ENCODE measurements around the gene USP3. TPM values are rescaled to one million over a fixed set of nuclear protein-coding genes. Genes with fewer than 3 reads are reported as not detected.

Gene USP3
- total and polyA plus RNA-seq, 2 of the 4 experiments (the other 2 are of a cell fraction) = 17.3 to 52.3 TPM

GRCh38 chr15:63606308-63606707 lies 101.9 kb downstream of the USP3 start:
- no peak overlapping the region for H3K4me3 ChIP-seq (ENCODE audit: insufficient read depth, low read depth, low read length)
- dilution Hi-C loops (cut with HindIII; ENCODE audit: low sequenced_read_pairs, unreplicated experiment) = no loop called here
- H2AK9ac ChIP-seq (replicated peaks; ENCODE audit: low read depth, low read length, poor library complexity) = no peak overlapping the region
- no peak overlapping the region for H2BK20ac ChIP-seq (ENCODE audit: low read depth, low read length)
- H4K5ac ChIP-seq (ENCODE audit: low read depth, low read length) = no peak overlapping the region
- no peak overlapping the region for H3K14ac ChIP-seq (replicated peaks; ENCODE audit: low read depth, low read length)
- H3K79me1 ChIP-seq (ENCODE audit: low read depth in 1 of 2, low read length in 2 of 2) = no peaks in the 10 kb centered on the region
- no peak overlapping the region for H3K18ac ChIP-seq (ENCODE audit: low read depth, low read length)
- no peak overlapping the region for H3K9ac ChIP-seq (ENCODE audit: low read depth, low read length)
- H2BK120ac ChIP-seq (ENCODE audit: low read depth, low read length) = no peak overlapping the region
- no peak overlapping the region for H4K8ac ChIP-seq (ENCODE audit: low read depth in 2 of 2, low read length in 2 of 2)
- no peak overlapping the region for H3K23ac ChIP-seq (ENCODE audit: low read depth, low read length)
- no peaks in the 10 kb centered on the region for H3K9me3 ChIP-seq (ENCODE audit: control insufficient read depth, insufficient read depth, low read length)
- no CpG with 5 or more reads among the region's 2 CpGs for WGBS, 2 experiments (ENCODE audit: extremely low coverage in 2 of 2, insufficient read length in 1 of 2)
- H2BK5ac ChIP-seq (ENCODE audit: low read depth, low read length, poor library complexity, severe bottlenecking) = no peak overlapping the region
- H3K4me2 ChIP-seq (ENCODE audit: low read depth, low read length) = no peak overlapping the region
- H4K91ac ChIP-seq (ENCODE audit: insufficient read depth, low read depth, low read length) = no peak overlapping the region
- H3K4ac ChIP-seq (ENCODE audit: low read depth, low read length) = no peak overlapping the region
- H3K56ac ChIP-seq (ENCODE audit: extremely low read depth, insufficient read depth, low read length) = no peak overlapping the region
- no peaks in the 10 kb centered on the region for H3K27me3 ChIP-seq (ENCODE audit: control insufficient read depth, insufficient read depth, low read length)
- peaks cover 2% of the 10 kb centered on the region; the same call in 1 of the 2 replicates for H3K9me1 ChIP-seq (ENCODE audit: insufficient read depth, low read length)
- in situ Hi-C loops (cut with MboI; ENCODE audit: low sequenced_read_pairs) = no loop called here
- H3K27ac ChIP-seq (ENCODE audit: insufficient read depth, low read length) = no peak overlapping the region
- ChIA-PET CTCF (no interaction called here), POLR2A (ENCODE audit: unreplicated experiment) (no interaction called here)
- no peak for ATAC-seq (ENCODE audit: low read depth)
- no TSS peak for BruUV-seq (replicated peaks)
- DNase-seq = no peak
- H2AK5ac ChIP-seq (ENCODE audit: low read depth, low read length) = no peak overlapping the region
- intact Hi-C loops (cut with micrococcal nuclease) = no loop called here
- H2AFZ ChIP-seq (replicated peaks; ENCODE audit: low read length, poor library complexity) = no peak overlapping the region
- peaks cover 17% of the 10 kb centered on the region for H3K36me3 ChIP-seq (ENCODE audit: control insufficient read depth, insufficient read depth, low read length)
- TF ChIP-seq NFE2L2 (IDR thresholded peaks at IDR 0.05; ENCODE audit: low read depth, low read length) (no peak), CHD1 (IDR thresholded peaks at IDR 0.05; ENCODE audit: low read depth, low read length) (no peak), SMC3 (IDR thresholded peaks at IDR 0.05; ENCODE audit: low read depth, low read length) (no peak), USF2 (IDR thresholded peaks at IDR 0.05; ENCODE audit: low read depth, low read length) (no peak), CEBPB (IDR thresholded peaks at IDR 0.05; ENCODE audit: low read depth, low read length) (no peak), RAD21 (IDR thresholded peaks at IDR 0.05; ENCODE audit: low read length) (no peak), MAFK (IDR thresholded peaks at IDR 0.05; ENCODE audit: low read depth, low read length) (no peak), RFX5 (IDR thresholded peaks at IDR 0.05; ENCODE audit: low read depth, low read length) (no peak), FOS (IDR thresholded peaks at IDR 0.05; ENCODE audit: low read depth, low read length) (no peak)
- H2BK15ac ChIP-seq (ENCODE audit: low read depth, low read length) = no peak overlapping the region
- H4K20me1 ChIP-seq (ENCODE audit: insufficient read depth, low read length) = peaks cover 6% of the 10 kb centered on the region; the same call in 1 of the 2 replicates
- peaks cover 7% of the 10 kb centered on the region for H3K4me1 ChIP-seq (ENCODE audit: control insufficient read depth, insufficient read depth, low read length)
